Keratinocyte (primary cell): ENCODE measurements around the gene UBXN4. TPM values are rescaled to one million over a fixed set of nuclear protein-coding genes. Genes with fewer than 3 reads are reported as not detected.

Experiments used
- DNase-seq: peaks from one replicate; pipeline ENCODE4 v3.0.0-alpha.2; 2011; ENCODE audit warnings: low read depth, missing footprints, low spot score
- FAIRE-seq: peaks from 2 replicates; lab custom pipeline; 2011; peaks lifted over from hg19 to GRCh38; lab: Jason Lieb, UNC
- H2AFZ ChIP-seq: 2 replicates; pipeline ENCODE4 v1.6.0; 2012; ENCODE audit warnings: low read length, control low read depth, inconsistent platforms; ENCODE audit not compliant: control insufficient read depth
- H3K27ac ChIP-seq: 2 replicates; pipeline ENCODE4 v1.5.1; 2011; ENCODE audit warnings: low read length; ENCODE audit not compliant: control insufficient read depth, insufficient read depth
- H3K27me3 ChIP-seq: 3 replicates; pipeline ENCODE4 v1.6.0; 2011; ENCODE audit warnings: low read length; ENCODE audit not compliant: control insufficient read depth, insufficient read depth; ENCODE audit errors: extremely low read depth
- H3K36me3 ChIP-seq, 2 experiments: 2 replicates in 1 of 2; 3 replicates in 1 of 2; pipeline ENCODE4 v1.5.1; 2011; ENCODE audit warnings: low read length in 2 of 2, mild to moderate bottlenecking in 1 of 2; ENCODE audit not compliant: control insufficient read depth in 2 of 2, insufficient read depth in 2 of 2; ENCODE audit errors: extremely low read depth in 1 of 2
- H3K4me1 ChIP-seq: 3 replicates; pipeline ENCODE4 v1.5.1; 2011; ENCODE audit warnings: low read length; ENCODE audit not compliant: control insufficient read depth, insufficient read depth; ENCODE audit errors: extremely low read depth
- H3K4me2 ChIP-seq: 3 replicates; pipeline ENCODE4 v1.6.0; 2011; ENCODE audit warnings: low read depth, low read length; ENCODE audit not compliant: control insufficient read depth, insufficient read depth; ENCODE audit errors: extremely low read depth
- H3K4me3 ChIP-seq, 3 experiments: fragments of 200-600 bp in 1 of 3; sonication (generic) in 1 of 3; 2 replicates in 2 of 3; 3 replicates in 1 of 3; pipeline ENCODE4 v1.5.1; 2011 to 2016; ENCODE audit warnings: low read length in 3 of 3, mild to moderate bottlenecking in 3 of 3, control low read depth in 2 of 3, inconsistent platforms in 1 of 3, low read depth in 1 of 3, mixed read lengths in 1 of 3, mixed run types in 1 of 3, moderate library complexity in 1 of 3; ENCODE audit not compliant: control insufficient read depth in 2 of 3, insufficient read depth in 2 of 3; ENCODE audit errors: extremely low read depth in 1 of 3
- H3K79me2 ChIP-seq: 2 replicates; pipeline ENCODE4 v1.6.0; 2012; ENCODE audit warnings: low read length; ENCODE audit not compliant: control insufficient read depth, insufficient read depth
- H3K9ac ChIP-seq: 3 replicates; pipeline ENCODE4 v1.6.0; 2011; ENCODE audit warnings: low read length; ENCODE audit not compliant: control insufficient read depth, insufficient read depth; ENCODE audit errors: extremely low read depth
- H3K9me1 ChIP-seq: 3 replicates; pipeline ENCODE4 v1.6.0; 2011; ENCODE audit warnings: low read length; ENCODE audit not compliant: control insufficient read depth, insufficient read depth; ENCODE audit errors: extremely low read depth
- H3K9me3 ChIP-seq: 2 replicates; pipeline ENCODE4 v1.5.1; 2012; ENCODE audit warnings: low read depth, low read length; ENCODE audit not compliant: control insufficient read depth
- H4K20me1 ChIP-seq: 3 replicates; pipeline ENCODE4 v1.6.0; 2011; ENCODE audit warnings: low read length; ENCODE audit not compliant: control insufficient read depth, insufficient read depth; ENCODE audit errors: extremely low read depth
- CTCF ChIP-seq, 3 experiments: IDR thresholded peaks in 1 of 3; conservative IDR thresholded peaks in 1 of 3; optimal IDR thresholded peaks in 1 of 3; 2 replicates in 2 of 3; 3 replicates in 1 of 3; pipeline versions ENCODE3 to v1.5.1; 2011; ENCODE audit warnings: low read length in 3 of 3, mild to moderate bottlenecking in 3 of 3, moderate library complexity in 2 of 3, control low read depth in 1 of 3, inconsistent platforms in 1 of 3; ENCODE audit not compliant: insufficient read depth in 2 of 3; ENCODE audit errors: extremely low read depth in 1 of 3
- EZH2 ChIP-seq: IDR thresholded peaks from one replicate; pipeline ENCODE4 v1.6.1; 2012; ENCODE audit warnings: inconsistent platforms, mild to moderate bottlenecking, low read length, moderate library complexity
- dilution Hi-C: fragments of 300-500 bp; cut with MboI; formaldehyde crosslinking; loops from one replicate; pipeline ENCODE4 v1.7.0; 2020; ENCODE audit warnings: low sequenced_read_pairs; ENCODE audit not compliant: extremely low pct_ligation_motif_present
- polyA plus RNA-seq, 5 experiments: library from polyadenylated mRNA; depleted of rRNA in 3 of 5; stranded (reverse) in 3 of 5; stranded (forward) in 1 of 5; unstranded in 1 of 5; fragments of >200 nt; gene quantifications; 1 replicate in 1 of 5; 2 replicates in 3 of 5; 3 replicates in 1 of 5; pipeline versions ENCODE4 v1.2.1 to v1.2.3, GENCODE V29; 2011 to 2012; ENCODE audit warnings: missing spikeins in 2 of 5, low read depth in 1 of 5, low replicate concordance in 1 of 5

Gene UBXN4
- polyA plus RNA-seq, 1 donor (not counting 4 experiments of a cell fraction or from before 2014, with no cell fraction given): 92.2 TPM

GRCh38 chr2:135732561-135732960, 9.1 kb upstream of the UBXN4 start:
- Histone ChIP-seq H3K9ac (no peak overlapping the region), H3K4me1 (no peaks in the 10 kb centered on the region), H2AFZ (no peak overlapping the region), H3K9me1 (no peaks in the 10 kb centered on the region), H3K27me3 (no peaks in the 10 kb centered on the region), H3K9me3 (no peaks in the 10 kb centered on the region), H3K27ac (no peak overlapping the region), H3K79me2 (no peaks in the 10 kb centered on the region), H3K36me3 (no peaks in the 10 kb centered on the region), H3K4me2 (no peak overlapping the region), H3K4me3 (no peak overlapping the region), H4K20me1 (no peaks in the 10 kb centered on the region)
- no peak for TF ChIP-seq CTCF (optimal IDR thresholded peaks at IDR 0.05 in 1 of 3, IDR thresholded peaks at IDR 0.05 in 1 of 3, conservative IDR thresholded peaks at IDR 0.05 in 1 of 3; ENCODE audit: extremely low read depth in 1 of 3, insufficient read depth in 2 of 3, low read length in 3 of 3)
- TF ChIP-seq EZH2: no peak
- dilution Hi-C loops: no loop called here
- DNase-seq (no peak), FAIRE-seq (no peak)

- no peaks in the 10 kb centered on the region for H3K9me3 ChIP-seq
- no peaks in the 10 kb centered on the region for H3K4me1 ChIP-seq
- no peak for DNase-seq
- no peak overlapping the region for H3K9ac ChIP-seq
- H3K4me3 ChIP-seq: no peak overlapping the region
- dilution Hi-C loops: no loop called here
- no peak for FAIRE-seq
- no peaks in the 10 kb centered on the region for H3K36me3 ChIP-seq
- H3K79me2 ChIP-seq: no peaks in the 10 kb centered on the region
- H2AFZ ChIP-seq: no peak overlapping the region
- no peaks in the 10 kb centered on the region for H3K27me3 ChIP-seq
- no peaks in the 10 kb centered on the region for H4K20me1 ChIP-seq
- TF ChIP-seq CTCF (optimal IDR thresholded peaks at IDR 0.05 in 1 of 3, IDR thresholded peaks at IDR 0.05 in 1 of 3, conservative IDR thresholded peaks at IDR 0.05 in 1 of 3; ENCODE audit: extremely low read depth in 1 of 3, insufficient read depth in 2 of 3, low read length in 3 of 3): no peak
- no peak for TF ChIP-seq EZH2
- H3K4me2 ChIP-seq: no peak overlapping the region
- no peaks in the 10 kb centered on the region for H3K9me1 ChIP-seq
- no peak overlapping the region for H3K27ac ChIP-seq
These were observed 8.6 kb upstream of the UBXN4 start for GRCh38 chr2:135733045-135733444.
